Heart left ventricle (tissue), 16 donors: ENCODE results near the gene ZNF526. TPM values are rescaled to one million over a fixed set of nuclear protein-coding genes. Genes with fewer than 3 reads are reported as not detected.

Source experiments
- ATAC-seq, 4 donors: fragments of 200-7000 bp; cut with Tn5 transposase; one replicate each; pipeline ENCODE4 v1.9.1; 2020 to 2022; ENCODE audit warnings: moderate library complexity in 4 of 4, mild to moderate bottlenecking in 3 of 4, moderate number of reproducible peaks in 1 of 4
- DNase-seq, 5 donors: peaks; one replicate each; pipeline ENCODE4 v3.0.0-alpha.2; 2020
- H3K27ac ChIP-seq, 12 donors: fragments of 200-600 bp; sonication (generic) in 4 of 12; one replicate each; pipeline versions ENCODE4 v1.5.0 to v1.8.0; 2016 to 2022; ENCODE audit warnings: mild to moderate bottlenecking in 2 of 12
- H3K27me3 ChIP-seq, 9 donors: fragments of 200-600 bp; sonication (generic) in 2 of 9; one replicate each; pipeline versions ENCODE4 v1.5.1 to v1.8.0; 2016 to 2022; ENCODE audit warnings: mild to moderate bottlenecking in 3 of 9
- H3K36me3 ChIP-seq, 9 donors: fragments of 200-600 bp; sonication (generic) in 2 of 9; one replicate each; pipeline versions ENCODE4 v1.5.0 to v1.8.0; 2018 to 2022; ENCODE audit warnings: mild to moderate bottlenecking in 2 of 9
- H3K4me1 ChIP-seq, 12 donors: fragments of 200-600 bp; sonication (generic) in 4 of 12; one replicate each; pipeline versions ENCODE4 v1.5.0 to v1.8.0; 2016 to 2022; ENCODE audit warnings: mild to moderate bottlenecking in 3 of 12
- H3K4me3 ChIP-seq, 12 donors: fragments of 200-600 bp; sonication (generic) in 4 of 12; one replicate each; pipeline versions ENCODE4 v1.5.0 to v1.8.0; 2017 to 2022; ENCODE audit warnings: mild to moderate bottlenecking in 9 of 12, moderate library complexity in 4 of 12
- H3K9me3 ChIP-seq, 12 donors: fragments of 200-600 bp; sonication (generic) in 4 of 12; one replicate each; pipeline versions ENCODE4 v1.5.0 to v1.8.0; 2016 to 2022; ENCODE audit warnings: mild to moderate bottlenecking in 1 of 12
- POLR2A ChIP-seq, 2 donors: fragments of 450-650 bp; IDR thresholded peaks; one replicate each; pipeline ENCODE4 v1.6.1; 2017; ENCODE audit warnings: antibody characterized with exemption in 2 of 2, mild to moderate bottlenecking in 2 of 2, moderate library complexity in 2 of 2
- WGBS, 4 donors: extraction: QIAGEN DNeasy Blood & Tissue Kit in 2 of 4; methylation state at CpG; one replicate each; pipeline versions ENCODE4 v1.1.5 to v1.1.7; 2013 to 2018; 5-methylcytosine and 5-hydroxymethylcytosine counted together
- intact Hi-C, 10 donors: fragments of 100-400 bp; cut with DNase I; formaldehyde crosslinking; loops; one replicate each; pipeline versions ENCODE4 v1.11.1 to v1.14.2; 2022
- polyA plus RNA-seq, 2 donors: library from polyadenylated mRNA; stranded (reverse); fragments of 200-250 nt; gene quantifications; one replicate each; pipeline ENCODE4 v1.2.3, GENCODE V29; 2013
- total RNA-seq, 9 donors: library from RNA; depleted of rRNA in 2 of 9; stranded (reverse); fragments of >200 nt in 2 of 9; fragmentation: NEBNext Ultra II Directional in 3 of 9; extraction: Animal tissue kit (Norgen Biotek cat#: 25700) in 3 of 9; gene quantifications; one replicate each; pipeline versions ENCODE4 v1.1.0 to v1.2.4, GENCODE V29; 2016 to 2023
- TF ChIP-seq, protein P1 (sequence below), 12 donors: fragments of 200-600 bp; sonication (generic) in 4 of 12; IDR thresholded peaks; one replicate each; pipeline versions ENCODE4 v1.5.0 to v1.8.0; 2018 to 2022; ENCODE audit warnings: antibody characterized with exemption in 12 of 12, mild to moderate bottlenecking in 5 of 12
- donor health status: ischemic (EF 13 %, LVEDD 7.1; RV severe dilation, severe dysfunction).
- donor health status: healthy with polysubstance abuse.
- donor health status: DM: no; HTN: yes; CAD: no.
- donor health status: DM: no; HTN: no; CAD: no.
- donor health status: ischemic (EF 25% LVEDD 6.9; RV normal size, moderate dysfunction).
- donor health status: ischemic (EF 25% LVEDD 5.7; RV mildly dilated, moderate dysfunction).
- donor health status: healthy.
- donor health status: DM: yes; HTN: yes; CAD: no.
- donor health status: ischemic (EF 35%, LVEDD 5.7; RV mildly dilated, moderate dysfunction).
- donor health status: nonischemic (EF 11% LVEDD 7.7; RV severe dilation, severe dysfunction).
- donor health status: DM: yes; HTN: yes; CAD: no.
- donor health status: PGD.
- donor health status: ischemic (EF 29% LVEDD 5.4; RV normal size, mild dysfunction).
- donor health status: nonischemic (EF 23%, LVEDD 6.1; RV moderate dilation, normal function).

ZNF526 gene
- total and polyA plus RNA-seq, 11 donors, result 3.3 to 7.2 (median 5.4) TPM

GRCh38 chr19:42276821-42277220 is 56.7 kb downstream of the ZNF526 start:
- Histone ChIP-seq H3K27ac (peak overlapping the region in 9 of 12 donors; percentile 19 to 98 (median 95)), H3K4me1 (peaks cover 18 to 85% (median 62%) of the 10 kb centered on the region in 12 donors), H3K36me3 (peaks cover 0 to 43% (median 29%) of the 10 kb centered on the region in 9 donors), H3K27me3 (no peaks in the 10 kb centered on the region), H3K9me3 (no peaks in the 10 kb centered on the region), H3K4me3 (no peak overlapping the region)
- ATAC-seq, result no peak
- no peak for TF ChIP-seq POLR2A (IDR thresholded peaks at IDR 0.05)
- TF ChIP-seq, protein P1, sequence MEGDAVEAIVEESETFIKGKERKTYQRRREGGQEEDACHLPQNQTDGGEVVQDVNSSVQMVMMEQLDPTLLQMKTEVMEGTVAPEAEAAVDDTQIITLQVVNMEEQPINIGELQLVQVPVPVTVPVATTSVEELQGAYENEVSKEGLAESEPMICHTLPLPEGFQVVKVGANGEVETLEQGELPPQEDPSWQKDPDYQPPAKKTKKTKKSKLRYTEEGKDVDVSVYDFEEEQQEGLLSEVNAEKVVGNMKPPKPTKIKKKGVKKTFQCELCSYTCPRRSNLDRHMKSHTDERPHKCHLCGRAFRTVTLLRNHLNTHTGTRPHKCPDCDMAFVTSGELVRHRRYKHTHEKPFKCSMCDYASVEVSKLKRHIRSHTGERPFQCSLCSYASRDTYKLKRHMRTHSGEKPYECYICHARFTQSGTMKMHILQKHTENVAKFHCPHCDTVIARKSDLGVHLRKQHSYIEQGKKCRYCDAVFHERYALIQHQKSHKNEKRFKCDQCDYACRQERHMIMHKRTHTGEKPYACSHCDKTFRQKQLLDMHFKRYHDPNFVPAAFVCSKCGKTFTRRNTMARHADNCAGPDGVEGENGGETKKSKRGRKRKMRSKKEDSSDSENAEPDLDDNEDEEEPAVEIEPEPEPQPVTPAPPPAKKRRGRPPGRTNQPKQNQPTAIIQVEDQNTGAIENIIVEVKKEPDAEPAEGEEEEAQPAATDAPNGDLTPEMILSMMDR (IDR thresholded peaks at IDR 0.05), result no peak
- intact Hi-C loops, result no loop called here
- WGBS, 4 donors, result 80 to 85% (median 82%) methylated on average over 4 of the region's 4 CpGs
- no peak for DNase-seq

Other genes starting within 250 kb of the ZNF526 start
- gene ATP1A3, start 226.1 kb upstream of the ZNF526 start, total RNA-seq, result 100 to 1,000 TPM; 165 to 414 (median 231) TPM
- 100 to 1,000 TPM in 1 of 2 donors, 10 to 100 TPM in 1; 48.3 to 117 TPM for gene ATP1A3, start 226.1 kb upstream of the ZNF526 start, polyA plus RNA-seq
- gene GRIK5, start 150.1 kb upstream of the ZNF526 start, total RNA-seq, result 1 to 10 TPM; 1.4 to 9.0 (median 3.6) TPM
- gene GRIK5, start 150.1 kb upstream of the ZNF526 start, polyA plus RNA-seq, result under 1 TPM; 0.28 to 0.72 TPM
- 10 to 100 TPM in 3 of 9 donors, 1 to 10 TPM in 6; 6.3 to 17.7 (median 8.8) TPM for gene ZNF574, start 144.1 kb upstream of the ZNF526 start, total RNA-seq
- gene ZNF574, start 144.1 kb upstream of the ZNF526 start, polyA plus RNA-seq, result 1 to 10 TPM; 5.1 to 6.9 TPM
- gene POU2F2, start 87.9 kb upstream of the ZNF526 start, total RNA-seq, result 10 to 100 TPM in 1 of 9 donors, 1 to 10 TPM in 1, under 1 TPM in 7; 0.16 to 10.1 (median 0.50) TPM
- under 1 TPM; 0.61 to 0.69 TPM for gene POU2F2, start 87.9 kb upstream of the ZNF526 start, polyA plus RNA-seq
- 10 to 100 TPM; 11.1 to 24.1 (median 17.2) TPM for gene DEDD2, start 2.6 kb upstream of the ZNF526 start, total RNA-seq
- gene DEDD2, start 2.6 kb upstream of the ZNF526 start, polyA plus RNA-seq, result 10 to 100 TPM; 12.6 to 18.3 TPM
- gene GSK3A, start 22.3 kb downstream of the ZNF526 start, total RNA-seq, result 10 to 100 TPM; 22.5 to 46.9 (median 36.8) TPM
- 10 to 100 TPM; 51.6 to 76.5 TPM for gene GSK3A, start 22.3 kb downstream of the ZNF526 start, polyA plus RNA-seq
- gene ERF, start 34.8 kb downstream of the ZNF526 start, total RNA-seq, result 10 to 100 TPM; 26.1 to 49.7 (median 35.5) TPM
- gene ERF, start 34.8 kb downstream of the ZNF526 start, polyA plus RNA-seq, result 10 to 100 TPM; 31.9 to 45.4 TPM
- 10 to 100 TPM; 25.5 to 54.8 (median 35.8) TPM for gene CIC, start 48.9 kb downstream of the ZNF526 start, total RNA-seq
- gene CIC, start 48.9 kb downstream of the ZNF526 start, polyA plus RNA-seq, result 10 to 100 TPM; 27.1 to 27.5 TPM
- gene PRR19, start 81.8 kb downstream of the ZNF526 start, total RNA-seq, result under 1 TPM in 3 of 9 donors, not detected in 6; 0.16 to 0.53 (median 0.40) TPM
- under 1 TPM in 1 of 2 donors, not detected in 1; 0.17 TPM for gene PRR19, start 81.8 kb downstream of the ZNF526 start, polyA plus RNA-seq
- gene PAFAH1B3, start 82.3 kb downstream of the ZNF526 start, total RNA-seq, result 1 to 10 TPM; 1.8 to 9.4 (median 2.5) TPM
- gene PAFAH1B3, start 82.3 kb downstream of the ZNF526 start, polyA plus RNA-seq, result 1 to 10 TPM; 4.9 to 9.5 TPM
- gene TMEM145, start 93.0 kb downstream of the ZNF526 start, total RNA-seq, result under 1 TPM in 2 of 9 donors, not detected in 7; 0.16 to 0.27 TPM
- under 1 TPM; 0.11 to 0.18 TPM for gene TMEM145, start 93.0 kb downstream of the ZNF526 start, polyA plus RNA-seq
- gene MEGF8, start 105.3 kb downstream of the ZNF526 start, total RNA-seq, result 10 to 100 TPM; 26.5 to 50.4 (median 36.6) TPM
- gene MEGF8, start 105.3 kb downstream of the ZNF526 start, polyA plus RNA-seq, result 10 to 100 TPM; 22.8 to 23.1 TPM
- gene CNFN, start 170.0 kb downstream of the ZNF526 start, total RNA-seq, result 1 to 10 TPM in 1 of 9 donors, under 1 TPM in 3, not detected in 5; 0.62 to 1.4 (median 0.94) TPM
- 1 to 10 TPM; 1.3 to 2.9 TPM for gene CNFN, start 170.0 kb downstream of the ZNF526 start, polyA plus RNA-seq
- gene LIPE, start 207.1 kb downstream of the ZNF526 start, total RNA-seq, result 100 to 1,000 TPM in 1 of 9 donors, 10 to 100 TPM in 8; 34.7 to 111 (median 57.3) TPM
- 10 to 100 TPM; 47.1 to 67.1 TPM for gene LIPE, start 207.1 kb downstream of the ZNF526 start, polyA plus RNA-seq
- gene CXCL17, start 222.6 kb downstream of the ZNF526 start, total RNA-seq, result not detected
- not detected for gene CXCL17, start 222.6 kb downstream of the ZNF526 start, polyA plus RNA-seq